Measurements from ENCODE around the gene DAB2IP. TPM values are rescaled to one million over a fixed set of nuclear protein-coding genes. Genes with fewer than 3 reads are reported as not detected.
A peak's percentile ranks its signal among the peaks of the same experiment; 100 is the strongest.

Gene DAB2IP
- total and polyA plus RNA-seq, 2 donors from 2014 or later: 33.8 to 105 TPM

GRCh38 chr9:121674952-121675351 lies 23.5 kb downstream of the DAB2IP start:
- FAIRE-seq: no peak
- Histone ChIP-seq H3K9me3 (ENCODE audit: control insufficient read depth in 2 of 3, insufficient read depth in 1 of 3, low read length in 3 of 3) (no peaks in the 10 kb centered on the region), H3K27ac (ENCODE audit: low read depth in 2 of 2, low read length in 2 of 2) (no peak overlapping the region), H3K9ac (ENCODE audit: low read length in 3 of 3) (no peak overlapping the region), H3K4me1 (ENCODE audit: control insufficient read depth in 2 of 3, insufficient read depth in 2 of 3, low read depth in 1 of 3, low read length in 3 of 3) (peaks cover 0 to 22% (median 11%) of the 10 kb centered on the region in 3 donors), H3K27me3 (ENCODE audit: control insufficient read depth, insufficient read depth, low read length) (no peaks in the 10 kb centered on the region), H3K36me3 (ENCODE audit: control insufficient read depth in 2 of 3, insufficient read depth in 3 of 3, low read length in 3 of 3) (peaks cover 0 to 8% (median 3%) of the 10 kb centered on the region in 3 donors), H3K4me3 (ENCODE audit: low read length in 3 of 3) (no peak overlapping the region)
- TF ChIP-seq, protein P1, sequence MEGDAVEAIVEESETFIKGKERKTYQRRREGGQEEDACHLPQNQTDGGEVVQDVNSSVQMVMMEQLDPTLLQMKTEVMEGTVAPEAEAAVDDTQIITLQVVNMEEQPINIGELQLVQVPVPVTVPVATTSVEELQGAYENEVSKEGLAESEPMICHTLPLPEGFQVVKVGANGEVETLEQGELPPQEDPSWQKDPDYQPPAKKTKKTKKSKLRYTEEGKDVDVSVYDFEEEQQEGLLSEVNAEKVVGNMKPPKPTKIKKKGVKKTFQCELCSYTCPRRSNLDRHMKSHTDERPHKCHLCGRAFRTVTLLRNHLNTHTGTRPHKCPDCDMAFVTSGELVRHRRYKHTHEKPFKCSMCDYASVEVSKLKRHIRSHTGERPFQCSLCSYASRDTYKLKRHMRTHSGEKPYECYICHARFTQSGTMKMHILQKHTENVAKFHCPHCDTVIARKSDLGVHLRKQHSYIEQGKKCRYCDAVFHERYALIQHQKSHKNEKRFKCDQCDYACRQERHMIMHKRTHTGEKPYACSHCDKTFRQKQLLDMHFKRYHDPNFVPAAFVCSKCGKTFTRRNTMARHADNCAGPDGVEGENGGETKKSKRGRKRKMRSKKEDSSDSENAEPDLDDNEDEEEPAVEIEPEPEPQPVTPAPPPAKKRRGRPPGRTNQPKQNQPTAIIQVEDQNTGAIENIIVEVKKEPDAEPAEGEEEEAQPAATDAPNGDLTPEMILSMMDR (IDR thresholded peaks at IDR 0.05; ENCODE audit: borderline replicate concordance, extremely low read depth, insufficient read depth): no peak
- DNase-seq: peak in 1 of 5 donors; percentile 37
- intact Hi-C loops (cut with DNase I): no loop called here

- Histone ChIP-seq H3K9me3 (ENCODE audit: control insufficient read depth in 2 of 3, insufficient read depth in 1 of 3, low read length in 3 of 3) (no peaks in the 10 kb centered on the region), H3K4me3 (ENCODE audit: low read length in 3 of 3) (no peak overlapping the region), H3K36me3 (ENCODE audit: control insufficient read depth in 2 of 3, insufficient read depth in 3 of 3, low read length in 3 of 3) (peaks cover 0 to 9% (median 3%) of the 10 kb centered on the region in 3 donors), H3K27me3 (ENCODE audit: control insufficient read depth, insufficient read depth, low read length) (no peaks in the 10 kb centered on the region), H3K9ac (ENCODE audit: low read length in 3 of 3) (no peak overlapping the region), H3K27ac (ENCODE audit: low read depth in 2 of 2, low read length in 2 of 2) (no peak overlapping the region), H3K4me1 (ENCODE audit: control insufficient read depth in 2 of 3, insufficient read depth in 2 of 3, low read depth in 1 of 3, low read length in 3 of 3) (peaks cover 0 to 22% (median 11%) of the 10 kb centered on the region in 3 donors)
- FAIRE-seq (no peak), DNase-seq (peak in 1 of 5 donors; percentile 28)
- TF ChIP-seq, protein P1 (IDR thresholded peaks at IDR 0.05; ENCODE audit: borderline replicate concordance, extremely low read depth, insufficient read depth): no peak
- intact Hi-C loops (cut with DNase I): no loop called here
Observed at GRCh38 chr9:121675381-121675780, 23.9 kb downstream of the DAB2IP start.

- H3K27ac ChIP-seq (ENCODE audit: low read depth in 2 of 2, low read length in 2 of 2): no peak overlapping the region
- H3K9ac ChIP-seq (ENCODE audit: low read length in 3 of 3): no peak overlapping the region
- intact Hi-C loops (cut with DNase I): no loop called here
- peaks cover 0 to 22% (median 11%) of the 10 kb centered on the region in 3 donors for H3K4me1 ChIP-seq (ENCODE audit: control insufficient read depth in 2 of 3, insufficient read depth in 2 of 3, low read depth in 1 of 3, low read length in 3 of 3)
- FAIRE-seq (no peak), DNase-seq (peak in 2 of 5 donors; percentile 49 to 76)
- no peaks in the 10 kb centered on the region for H3K27me3 ChIP-seq (ENCODE audit: control insufficient read depth, insufficient read depth, low read length)
- H3K4me3 ChIP-seq (ENCODE audit: low read length in 3 of 3): no peak overlapping the region
- TF ChIP-seq, protein P1 (IDR thresholded peaks at IDR 0.05; ENCODE audit: borderline replicate concordance, extremely low read depth, insufficient read depth): no peak
- no peaks in the 10 kb centered on the region for H3K9me3 ChIP-seq (ENCODE audit: control insufficient read depth in 2 of 3, insufficient read depth in 1 of 3, low read length in 3 of 3)
- peaks cover 0 to 9% (median 4%) of the 10 kb centered on the region in 3 donors for H3K36me3 ChIP-seq (ENCODE audit: control insufficient read depth in 2 of 3, insufficient read depth in 3 of 3, low read length in 3 of 3)
Observed at GRCh38 chr9:121675969-121676822, 24.8 kb downstream of the DAB2IP start.

Measured in kidney (tissue), 14 donors.